Osteocyte (in vitro differentiated cells): ENCODE results near the gene DGKD. TPM values are rescaled to one million over a fixed set of nuclear protein-coding genes. Genes with fewer than 3 reads are reported as not detected.

Experiments used
- DNase-seq: peaks from one replicate; pipeline ENCODE4 v3.0.0; 2021; ENCODE audit warnings: mixed read lengths; ENCODE audit not compliant: unreplicated experiment; ENCODE audit errors: extremely low spot score
- H3K27ac Mint-ChIP-seq: one replicate; pipeline ENCODE4 v1.8.0; 2021; ENCODE audit warnings: mild to moderate bottlenecking, mixed read lengths; ENCODE audit not compliant: unreplicated experiment
- H3K27me3 Mint-ChIP-seq: one replicate; pipeline ENCODE4 v1.8.0; 2021; ENCODE audit warnings: mixed read lengths; ENCODE audit not compliant: unreplicated experiment
- H3K36me3 Mint-ChIP-seq: one replicate; pipeline ENCODE4 v1.8.0; 2021; ENCODE audit warnings: mixed read lengths; ENCODE audit not compliant: unreplicated experiment
- H3K4me1 Mint-ChIP-seq: one replicate; pipeline ENCODE4 v1.8.0; 2021; ENCODE audit warnings: mixed read lengths; ENCODE audit not compliant: unreplicated experiment
- H3K4me3 Mint-ChIP-seq: one replicate; pipeline ENCODE4 v1.8.0; 2021; ENCODE audit warnings: mild to moderate bottlenecking, moderate library complexity, mixed read lengths; ENCODE audit not compliant: unreplicated experiment
- H3K9me3 Mint-ChIP-seq: one replicate; pipeline ENCODE4 v1.8.0; 2021; ENCODE audit warnings: mixed read lengths; ENCODE audit not compliant: unreplicated experiment
- total RNA-seq: library from RNA; stranded (reverse); gene quantifications from 2 replicates; pipeline ENCODE4 v1.2.1, GENCODE V29; 2021
- TF ChIP-seq, protein P1 (sequence below): fragments of 200-600 bp; sonication (generic); IDR thresholded peaks from 2 replicates; pipeline ENCODE4 v1.5.0; 2021; ENCODE audit warnings: antibody characterized with exemption, mild to moderate bottlenecking, moderate library complexity

DGKD gene
- total RNA-seq, 1 donor from 2014 or later: 70.5 TPM

DNA sequence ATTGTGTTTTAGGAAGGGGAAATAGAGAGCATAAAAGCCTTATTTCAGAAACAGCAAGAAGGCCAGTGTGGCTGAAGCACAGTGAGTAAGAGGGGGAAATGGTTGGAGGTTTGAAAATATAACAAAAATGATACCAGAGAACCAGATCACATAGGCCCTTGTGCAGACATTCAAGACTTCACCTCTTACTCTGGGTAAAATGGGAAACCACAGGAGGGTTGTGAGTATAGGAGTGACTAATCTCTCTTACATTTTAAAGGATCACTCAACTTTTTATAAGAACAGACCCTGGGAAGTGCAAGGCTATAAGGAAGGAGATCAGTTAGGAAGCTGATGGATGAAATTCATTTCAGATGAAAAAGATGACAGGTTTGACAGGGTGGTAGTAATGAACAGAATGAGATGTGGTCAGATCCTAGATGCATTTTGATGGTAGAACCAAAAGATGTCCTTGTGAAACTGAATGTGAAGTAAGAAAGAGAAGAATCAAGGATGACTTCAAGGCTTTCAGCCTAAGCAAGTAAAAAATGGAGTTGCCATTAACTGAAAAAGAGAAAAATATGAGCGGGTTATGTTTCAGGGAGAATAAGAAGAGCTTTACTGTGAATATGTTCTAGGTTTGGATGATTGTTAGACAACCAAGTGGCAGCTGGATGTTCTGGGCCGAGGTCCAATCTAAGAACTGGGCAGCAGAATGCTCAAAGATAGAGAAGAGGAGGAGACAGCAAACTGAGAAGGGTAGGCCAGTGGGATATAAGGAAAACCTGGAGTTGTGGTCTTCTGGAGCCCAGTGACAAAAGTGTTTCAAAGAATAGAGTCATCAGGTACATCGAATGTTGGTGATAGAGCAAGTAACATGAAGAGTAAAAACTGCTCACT, 147.1 kb downstream of the DGKD start:
- peaks cover 41% of the 10 kb centered on the region for H3K9me3 Mint-ChIP-seq
- no peak overlapping the region for H3K27ac Mint-ChIP-seq
- peaks cover 16% of the 10 kb centered on the region for H3K4me1 Mint-ChIP-seq
- TF ChIP-seq, protein P1, sequence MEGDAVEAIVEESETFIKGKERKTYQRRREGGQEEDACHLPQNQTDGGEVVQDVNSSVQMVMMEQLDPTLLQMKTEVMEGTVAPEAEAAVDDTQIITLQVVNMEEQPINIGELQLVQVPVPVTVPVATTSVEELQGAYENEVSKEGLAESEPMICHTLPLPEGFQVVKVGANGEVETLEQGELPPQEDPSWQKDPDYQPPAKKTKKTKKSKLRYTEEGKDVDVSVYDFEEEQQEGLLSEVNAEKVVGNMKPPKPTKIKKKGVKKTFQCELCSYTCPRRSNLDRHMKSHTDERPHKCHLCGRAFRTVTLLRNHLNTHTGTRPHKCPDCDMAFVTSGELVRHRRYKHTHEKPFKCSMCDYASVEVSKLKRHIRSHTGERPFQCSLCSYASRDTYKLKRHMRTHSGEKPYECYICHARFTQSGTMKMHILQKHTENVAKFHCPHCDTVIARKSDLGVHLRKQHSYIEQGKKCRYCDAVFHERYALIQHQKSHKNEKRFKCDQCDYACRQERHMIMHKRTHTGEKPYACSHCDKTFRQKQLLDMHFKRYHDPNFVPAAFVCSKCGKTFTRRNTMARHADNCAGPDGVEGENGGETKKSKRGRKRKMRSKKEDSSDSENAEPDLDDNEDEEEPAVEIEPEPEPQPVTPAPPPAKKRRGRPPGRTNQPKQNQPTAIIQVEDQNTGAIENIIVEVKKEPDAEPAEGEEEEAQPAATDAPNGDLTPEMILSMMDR: no peak
- H3K27me3 Mint-ChIP-seq: no peaks in the 10 kb centered on the region
- H3K36me3 Mint-ChIP-seq: peaks cover 73% of the 10 kb centered on the region
- H3K4me3 Mint-ChIP-seq: no peak overlapping the region
- DNase-seq: no peak

DNA sequence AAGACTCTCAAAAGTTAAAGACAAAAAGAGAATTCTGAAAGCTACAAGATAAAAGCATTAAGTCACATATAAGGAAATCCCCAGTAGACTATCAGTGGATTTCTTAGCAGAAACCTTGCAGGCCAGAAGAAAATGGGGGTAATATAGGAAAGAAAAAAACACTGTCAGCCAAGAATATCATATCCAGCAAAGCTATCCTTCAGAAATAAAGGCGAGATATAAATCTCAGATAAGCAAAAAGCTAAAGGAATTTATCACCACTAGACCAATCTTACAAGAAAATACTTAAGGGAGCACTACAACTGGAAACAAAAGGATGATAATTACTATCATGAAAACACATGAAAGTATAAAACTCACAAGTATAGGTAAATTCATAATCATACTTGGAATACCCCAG, 149.2 kb downstream of the DGKD start:
- Mint-ChIP-seq H3K4me1 (peaks cover 16% of the 10 kb centered on the region), H3K27me3 (no peaks in the 10 kb centered on the region), H3K9me3 (peaks cover 46% of the 10 kb centered on the region), H3K27ac (no peak overlapping the region), H3K4me3 (no peak overlapping the region), H3K36me3 (peaks cover 67% of the 10 kb centered on the region)
- TF ChIP-seq, protein P1: no peak
- DNase-seq: no peak

DNA sequence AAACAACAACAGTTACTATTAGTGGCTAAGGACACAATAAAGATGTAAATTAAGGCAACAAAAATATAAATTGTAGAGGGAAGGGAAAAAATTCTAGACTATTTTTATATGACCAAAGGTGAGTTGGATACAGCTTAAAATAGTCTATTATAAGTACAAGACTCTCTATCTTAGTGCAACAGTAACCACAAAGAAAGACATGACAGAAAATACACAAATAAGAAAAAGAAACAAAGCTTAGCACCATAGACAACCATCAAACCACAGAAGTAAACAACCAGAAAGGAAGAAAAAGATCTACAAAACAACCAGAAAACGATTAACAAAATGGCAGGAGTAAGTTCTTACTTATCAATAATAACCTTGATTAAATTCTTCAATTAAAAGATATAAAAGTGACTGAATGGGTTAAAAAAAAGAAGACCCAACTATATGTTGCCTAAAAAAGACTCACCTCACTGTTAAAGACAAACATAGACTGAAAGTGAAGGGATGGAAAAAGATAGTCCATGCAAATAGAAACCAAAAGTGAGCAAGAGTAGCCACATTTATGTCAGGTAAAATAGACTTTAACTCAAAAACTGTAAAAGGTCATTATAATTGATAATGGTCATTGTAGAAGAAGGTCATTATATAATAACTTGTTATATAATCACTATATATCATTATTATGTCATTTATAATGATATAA, 149.8 kb downstream of the DGKD start:
- DNase-seq: no peak

DNA sequence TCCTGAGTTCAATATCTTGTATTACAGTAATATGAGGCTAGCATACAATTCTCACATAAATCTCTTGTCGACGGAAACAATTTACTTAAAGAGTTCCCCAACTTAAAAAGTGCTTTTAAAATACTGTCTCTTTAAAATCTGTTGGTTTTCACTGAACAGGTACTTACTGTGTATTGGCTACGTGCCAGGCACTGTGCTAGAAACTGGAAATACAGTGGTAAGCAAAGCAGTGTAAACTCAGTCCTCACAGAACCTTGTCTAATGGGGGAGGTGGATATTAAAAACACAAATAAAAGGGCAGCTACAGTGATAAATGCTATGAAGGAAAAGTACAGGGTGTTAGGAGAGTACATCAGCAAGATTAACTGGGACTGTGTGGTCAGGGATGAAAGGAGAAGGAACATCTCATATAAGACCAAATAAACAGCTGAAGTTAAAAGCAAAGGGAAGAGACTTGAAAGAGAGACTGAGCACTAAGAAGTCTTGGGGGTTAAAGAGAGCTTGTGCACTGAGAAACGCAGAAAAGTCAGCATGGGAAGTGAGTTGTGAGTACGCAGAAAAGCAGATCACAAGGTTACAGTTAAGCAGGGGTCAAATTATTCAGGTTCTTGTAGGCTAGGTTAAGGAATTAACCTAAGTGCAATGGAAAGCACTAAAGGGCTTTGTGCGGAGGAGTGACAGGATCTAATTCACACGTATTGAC, 159.8 kb downstream of the DGKD start:
- Mint-ChIP-seq H3K4me1 (peaks cover 3% of the 10 kb centered on the region), H3K27ac (no peak overlapping the region), H3K36me3 (peaks cover 32% of the 10 kb centered on the region), H3K9me3 (peaks cover 7% of the 10 kb centered on the region), H3K27me3 (no peaks in the 10 kb centered on the region), H3K4me3 (no peak overlapping the region)
- DNase-seq: no peak
- TF ChIP-seq, protein P1: no peak

More for the DNA sequence above, 149.8 kb downstream of the DGKD start:
- H3K4me3 Mint-ChIP-seq: no peak overlapping the region
- no peaks in the 10 kb centered on the region for H3K27me3 Mint-ChIP-seq
- TF ChIP-seq, protein P1: no peak
- H3K9me3 Mint-ChIP-seq: peaks cover 46% of the 10 kb centered on the region
- no peak overlapping the region for H3K27ac Mint-ChIP-seq
- H3K4me1 Mint-ChIP-seq: peaks cover 16% of the 10 kb centered on the region
- H3K36me3 Mint-ChIP-seq: peaks cover 70% of the 10 kb centered on the region
